ENCODE results near the gene GCKR.

GCKR gene

DNA sequence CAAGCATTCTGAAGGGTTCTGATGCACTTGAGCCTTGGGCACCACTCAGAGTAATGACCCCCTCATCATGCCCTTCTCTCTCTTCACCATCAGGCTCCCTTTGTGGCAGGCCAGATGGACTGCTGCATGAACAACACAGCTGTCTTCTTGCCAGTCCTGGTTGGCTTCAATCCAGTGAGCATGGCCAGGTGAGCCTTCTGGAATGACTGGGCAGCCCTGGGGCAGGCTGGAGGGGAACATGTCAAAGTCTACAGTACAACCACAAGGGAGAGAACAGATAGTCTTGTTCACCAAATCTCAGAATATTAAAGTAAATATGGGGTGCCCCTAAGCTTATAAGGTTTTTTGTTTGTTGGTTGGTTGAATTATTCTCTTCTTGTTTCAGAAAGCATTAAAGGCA lies 4.4 kb downstream of the GCKR start:
- Mint-ChIP-seq H3K4me3 (no peak overlapping the region), H3K27me3 (ENCODE audit: low read depth) (peaks cover 29% of the 10 kb centered on the region), H3K9me3 (no peaks in the 10 kb centered on the region), H3K27ac (no peak overlapping the region), H3K36me3 (ENCODE audit: low read depth) (no peaks in the 10 kb centered on the region), H3K4me1 (no peaks in the 10 kb centered on the region)
- TF ChIP-seq, protein P1, sequence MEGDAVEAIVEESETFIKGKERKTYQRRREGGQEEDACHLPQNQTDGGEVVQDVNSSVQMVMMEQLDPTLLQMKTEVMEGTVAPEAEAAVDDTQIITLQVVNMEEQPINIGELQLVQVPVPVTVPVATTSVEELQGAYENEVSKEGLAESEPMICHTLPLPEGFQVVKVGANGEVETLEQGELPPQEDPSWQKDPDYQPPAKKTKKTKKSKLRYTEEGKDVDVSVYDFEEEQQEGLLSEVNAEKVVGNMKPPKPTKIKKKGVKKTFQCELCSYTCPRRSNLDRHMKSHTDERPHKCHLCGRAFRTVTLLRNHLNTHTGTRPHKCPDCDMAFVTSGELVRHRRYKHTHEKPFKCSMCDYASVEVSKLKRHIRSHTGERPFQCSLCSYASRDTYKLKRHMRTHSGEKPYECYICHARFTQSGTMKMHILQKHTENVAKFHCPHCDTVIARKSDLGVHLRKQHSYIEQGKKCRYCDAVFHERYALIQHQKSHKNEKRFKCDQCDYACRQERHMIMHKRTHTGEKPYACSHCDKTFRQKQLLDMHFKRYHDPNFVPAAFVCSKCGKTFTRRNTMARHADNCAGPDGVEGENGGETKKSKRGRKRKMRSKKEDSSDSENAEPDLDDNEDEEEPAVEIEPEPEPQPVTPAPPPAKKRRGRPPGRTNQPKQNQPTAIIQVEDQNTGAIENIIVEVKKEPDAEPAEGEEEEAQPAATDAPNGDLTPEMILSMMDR (IDR thresholded peaks at IDR 0.05; ENCODE audit: unreplicated experiment in 3 of 3) = no peak

DNA sequence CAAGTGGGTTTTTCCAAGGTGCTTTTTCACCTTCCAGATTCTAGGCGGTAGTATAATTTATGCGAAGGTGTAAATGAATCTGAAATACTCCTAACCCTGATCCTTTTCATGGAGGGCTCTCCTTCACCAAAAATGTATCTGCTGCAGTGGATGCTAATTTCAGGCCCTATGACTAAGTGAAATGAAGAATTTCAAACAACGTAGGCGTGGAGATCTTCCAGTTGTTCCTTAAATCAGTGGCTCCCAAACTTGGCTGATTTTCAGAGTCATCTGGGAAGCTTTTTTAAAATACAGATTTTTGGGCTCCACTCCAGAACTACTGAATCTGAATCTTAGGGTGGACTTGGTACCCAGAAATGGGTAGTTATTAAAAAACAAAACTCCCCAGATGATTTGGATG lies 5.5 kb downstream of the GCKR start:
- H3K27me3 Mint-ChIP-seq (ENCODE audit: low read depth) = peaks cover 22% of the 10 kb centered on the region
- H3K4me1 Mint-ChIP-seq = no peaks in the 10 kb centered on the region
- no peak overlapping the region for H3K4me3 Mint-ChIP-seq
- H3K9me3 Mint-ChIP-seq = no peaks in the 10 kb centered on the region
- TF ChIP-seq, protein P1 (IDR thresholded peaks at IDR 0.05; ENCODE audit: unreplicated experiment in 3 of 3) = no peak
- H3K27ac Mint-ChIP-seq = no peak overlapping the region
- H3K36me3 Mint-ChIP-seq (ENCODE audit: low read depth) = no peaks in the 10 kb centered on the region

DNA sequence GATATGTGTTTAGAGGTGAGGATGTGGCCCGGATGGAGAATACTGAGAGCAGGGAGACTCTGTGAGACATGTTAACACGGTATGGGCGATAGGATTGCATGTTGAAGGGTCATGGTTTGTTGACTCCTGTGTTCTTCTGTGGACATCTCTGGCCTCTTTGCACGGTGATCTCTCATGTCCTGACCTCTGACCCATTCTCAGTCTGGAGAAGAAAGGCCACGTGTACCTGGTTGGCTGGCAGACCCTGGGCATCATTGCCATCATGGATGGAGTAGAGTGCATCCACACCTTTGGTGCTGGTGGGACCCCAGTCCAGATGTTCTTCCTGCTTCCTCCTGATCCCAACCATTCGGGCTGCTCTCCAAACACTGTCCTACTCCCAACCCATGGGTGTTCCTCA lies 9.9 kb downstream of the GCKR start:
- Mint-ChIP-seq H3K27ac (no peak overlapping the region), H3K4me3 (no peak overlapping the region), H3K9me3 (no peaks in the 10 kb centered on the region), H3K27me3 (ENCODE audit: low read depth) (peaks cover 4% of the 10 kb centered on the region), H3K36me3 (ENCODE audit: low read depth) (no peaks in the 10 kb centered on the region), H3K4me1 (no peaks in the 10 kb centered on the region)
- TF ChIP-seq, protein P1 (IDR thresholded peaks at IDR 0.05; ENCODE audit: unreplicated experiment in 3 of 3) = no peak

DNA sequence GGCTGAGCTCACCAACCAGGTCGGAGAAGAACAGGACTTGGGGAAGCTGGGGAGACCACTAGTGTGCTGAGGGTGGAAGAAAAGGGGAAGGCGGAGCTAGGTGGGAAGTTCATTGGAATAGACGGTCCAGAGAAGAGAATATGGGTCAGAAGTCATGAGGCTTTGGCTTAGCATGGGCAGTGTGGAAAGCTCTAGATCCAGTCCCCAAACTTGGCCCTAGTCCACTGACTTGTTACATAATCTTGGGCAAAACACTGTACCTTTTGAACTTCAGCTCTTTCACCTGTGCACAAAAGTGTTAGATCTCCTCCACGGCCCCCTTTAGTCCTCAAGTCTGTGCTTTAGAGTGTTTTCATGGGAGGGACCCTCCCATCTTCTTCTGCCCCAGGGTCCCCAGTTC lies 10.7 kb downstream of the GCKR start:
- Mint-ChIP-seq H3K27me3 (ENCODE audit: low read depth) (peaks cover 10% of the 10 kb centered on the region), H3K4me1 (no peaks in the 10 kb centered on the region), H3K27ac (no peak overlapping the region), H3K36me3 (ENCODE audit: low read depth) (no peaks in the 10 kb centered on the region), H3K9me3 (no peaks in the 10 kb centered on the region), H3K4me3 (no peak overlapping the region)
- TF ChIP-seq, protein P1 (IDR thresholded peaks at IDR 0.05; ENCODE audit: unreplicated experiment in 3 of 3) = no peak

DNA sequence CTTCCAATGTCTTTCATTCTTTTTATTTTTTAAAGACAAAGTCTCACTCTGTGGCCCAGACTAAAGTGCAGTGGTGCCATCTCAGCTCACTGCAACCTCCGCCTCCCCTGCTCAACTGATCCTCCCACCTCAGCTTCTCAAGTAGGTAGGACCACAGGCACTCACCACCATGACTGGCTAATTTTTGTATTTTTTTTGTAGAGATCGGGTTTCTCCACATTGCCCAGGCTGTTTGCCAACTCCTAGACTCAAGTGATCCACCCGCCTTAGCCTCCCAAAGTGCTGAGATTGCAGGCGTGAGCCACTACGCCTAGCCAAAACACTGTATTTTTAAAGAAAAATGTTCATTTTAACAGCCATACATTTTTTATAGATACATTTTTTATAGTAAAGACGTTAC lies 12.7 kb downstream of the GCKR start:
- peaks cover 11% of the 10 kb centered on the region for H3K27me3 Mint-ChIP-seq (ENCODE audit: low read depth)
- TF ChIP-seq, protein P1 (IDR thresholded peaks at IDR 0.05; ENCODE audit: unreplicated experiment in 3 of 3) = no peak
- H3K4me3 Mint-ChIP-seq = no peak overlapping the region
- no peaks in the 10 kb centered on the region for H3K9me3 Mint-ChIP-seq
- H3K27ac Mint-ChIP-seq = no peak overlapping the region
- no peaks in the 10 kb centered on the region for H3K4me1 Mint-ChIP-seq
- H3K36me3 Mint-ChIP-seq (ENCODE audit: low read depth) = no peaks in the 10 kb centered on the region

DNA sequence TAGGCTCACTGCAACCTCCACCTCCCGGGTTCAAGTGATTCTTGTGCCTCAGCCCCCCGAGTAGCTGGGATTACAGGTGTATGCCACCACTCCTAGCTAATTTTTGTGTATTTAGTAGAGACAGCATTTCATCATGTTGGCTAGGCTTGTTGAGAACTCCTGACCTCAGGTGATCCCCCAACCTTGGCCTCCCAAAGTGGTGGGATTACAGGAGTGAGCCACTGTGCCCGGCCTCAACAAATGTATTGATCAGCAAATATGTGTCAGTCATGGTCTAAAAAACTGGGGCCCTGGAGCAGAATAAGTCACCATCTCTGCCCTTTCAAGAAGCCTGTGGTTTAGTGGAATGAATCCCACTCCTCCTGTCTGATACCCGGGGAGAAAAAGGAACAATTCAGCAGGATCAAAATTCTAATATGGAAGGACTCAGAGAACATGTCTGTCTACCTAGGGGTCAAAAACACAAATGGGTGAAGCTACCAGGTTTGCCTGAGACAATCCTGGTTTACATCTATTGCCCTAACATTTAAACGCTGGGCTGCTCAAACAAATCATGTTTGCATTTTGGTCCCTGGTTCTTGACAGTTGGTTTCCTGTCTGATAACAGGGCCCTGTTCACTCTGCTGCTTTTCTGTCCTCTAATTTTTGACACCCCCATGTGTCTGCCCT lies 21.6 kb downstream of the GCKR start:
- Mint-ChIP-seq H3K4me1 (no peaks in the 10 kb centered on the region), H3K36me3 (ENCODE audit: low read depth) (no peaks in the 10 kb centered on the region), H3K27me3 (ENCODE audit: low read depth) (peaks cover 14% of the 10 kb centered on the region), H3K4me3 (no peak overlapping the region), H3K9me3 (no peaks in the 10 kb centered on the region), H3K27ac (no peak overlapping the region)
- TF ChIP-seq, protein P1 (IDR thresholded peaks at IDR 0.05; ENCODE audit: unreplicated experiment in 3 of 3) = no peak

Measured in nephron (organoid).